GM20431 (cell line): ENCODE measurements around the gene ANKRD11.

Experiments used
- in situ Hi-C: fragments of 300-500 bp; cut with MseI, MboI; formaldehyde crosslinking; loops from one replicate; pipeline ENCODE4 v1.15.0; 2020; ENCODE audit warnings: low sequenced_read_pairs; ENCODE audit not compliant: unreplicated experiment

ANKRD11 gene

DNA sequence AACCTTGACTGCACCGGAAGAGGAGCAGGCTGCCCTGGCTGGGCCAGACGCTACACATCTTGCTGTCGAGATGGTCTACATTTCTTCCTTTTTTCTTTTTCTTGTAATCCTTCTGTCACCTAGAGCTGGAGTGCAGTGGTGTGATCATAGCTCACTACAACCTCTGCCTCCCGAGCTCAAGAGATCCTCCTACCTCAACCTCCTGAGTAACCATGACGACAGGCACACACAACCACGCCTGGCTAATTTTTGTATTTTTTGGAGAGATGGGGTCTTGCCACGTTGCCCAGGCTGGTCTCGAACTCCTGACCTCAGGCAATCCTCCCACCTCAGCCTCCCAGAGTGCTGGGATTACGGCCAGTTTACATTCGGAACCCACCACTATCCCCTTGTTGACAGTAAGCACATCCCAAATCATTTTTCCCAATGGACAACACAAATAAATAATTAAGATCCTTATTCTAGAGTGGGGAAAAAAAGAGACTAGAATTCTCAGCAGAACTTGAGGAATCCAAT, 79.0 kb downstream of the ANKRD11 start:
- in situ Hi-C loops: no loop called here

DNA sequence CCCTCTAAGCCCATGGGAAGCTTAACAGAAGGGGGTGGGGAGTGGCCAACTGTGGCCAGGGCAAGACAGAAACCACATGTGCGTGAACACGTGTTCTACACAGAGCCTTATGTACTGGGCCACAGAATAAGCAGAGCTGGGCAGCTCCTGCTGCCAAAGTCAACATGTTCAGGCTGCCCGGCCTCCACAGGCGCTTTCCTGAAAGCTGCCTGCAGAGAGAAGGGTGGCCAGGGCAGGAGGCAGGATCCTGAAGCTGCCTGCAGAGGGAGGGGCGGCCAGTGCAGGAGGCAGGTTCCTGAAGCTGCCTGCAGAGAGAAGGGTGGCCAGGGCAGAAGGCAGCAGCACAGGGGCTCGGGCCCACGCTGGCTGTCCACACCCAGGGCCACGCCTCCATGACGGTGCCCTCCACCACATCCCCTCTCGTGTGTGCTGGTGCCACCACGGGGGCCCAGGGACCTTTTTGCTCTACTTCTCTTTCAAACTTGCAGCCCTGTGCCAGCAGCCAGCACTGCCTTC, 79.5 kb downstream of the ANKRD11 start:
- in situ Hi-C loops: no loop called here

DNA sequence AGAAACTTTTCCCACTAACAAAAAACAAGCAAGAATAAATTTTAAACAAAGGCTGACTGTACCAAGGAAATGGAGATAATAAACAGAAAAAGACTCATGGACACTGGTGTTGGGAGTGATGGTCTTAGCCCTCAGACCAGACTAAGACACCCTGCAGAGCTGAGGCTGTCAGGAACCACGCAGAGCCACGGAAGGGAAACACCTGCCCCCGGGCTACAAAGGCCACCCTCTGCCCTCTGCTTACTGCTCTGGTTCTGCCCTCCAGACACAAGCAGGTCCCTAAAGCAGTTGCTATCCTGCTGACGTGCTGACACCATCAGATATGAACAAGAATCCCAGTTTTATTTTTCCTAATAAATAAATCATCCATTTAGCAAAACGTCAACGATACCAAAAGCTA, 80.0 kb downstream of the ANKRD11 start:
- in situ Hi-C loops: no loop called here

DNA sequence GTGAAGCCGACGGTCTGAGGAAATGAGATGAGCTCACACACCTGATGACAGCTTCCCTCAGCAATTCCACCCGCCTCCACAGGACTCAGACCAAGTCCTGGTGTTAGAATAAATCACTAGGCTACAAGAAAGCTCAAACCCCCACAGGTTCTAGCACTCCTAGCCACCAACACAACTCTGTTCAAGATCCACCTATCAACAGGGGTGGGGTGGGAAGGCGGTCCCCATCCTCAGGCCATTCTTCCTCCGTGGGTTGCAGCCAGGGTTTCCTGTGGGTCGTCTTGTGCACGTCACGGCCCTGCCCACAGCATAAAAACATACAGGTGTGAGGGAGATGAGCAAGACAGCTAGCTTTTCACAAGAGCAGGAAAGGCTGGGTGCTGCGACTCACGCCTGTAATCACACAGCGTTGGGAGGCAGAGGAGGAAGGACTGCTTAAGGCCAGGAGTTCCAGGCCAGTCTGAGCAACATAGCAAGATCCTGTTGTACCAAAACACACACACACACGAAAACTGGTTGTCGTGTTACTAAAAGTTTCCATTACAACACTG, 81.1 kb downstream of the ANKRD11 start:
- in situ Hi-C loops: no loop called here

DNA sequence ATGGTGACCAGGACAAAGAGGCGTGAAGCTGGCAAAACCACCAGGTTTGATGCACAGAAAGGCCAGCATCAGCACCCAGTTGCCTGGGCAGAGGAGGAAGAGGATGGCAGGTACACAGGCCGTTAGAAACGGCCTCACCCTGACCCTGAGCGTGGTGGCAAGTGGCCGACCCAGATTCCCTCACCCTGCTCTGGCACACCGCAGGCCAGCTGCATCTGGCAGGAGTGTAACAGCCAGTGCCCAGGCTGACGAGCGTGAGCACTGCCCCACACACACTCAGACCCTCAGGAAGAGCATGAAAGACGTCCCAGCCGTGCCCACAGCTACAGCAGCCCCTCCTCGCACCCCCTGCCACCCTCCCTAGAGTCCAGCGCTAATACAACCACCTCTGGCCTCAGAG, 82.0 kb downstream of the ANKRD11 start:
- in situ Hi-C loops: no loop called here

DNA sequence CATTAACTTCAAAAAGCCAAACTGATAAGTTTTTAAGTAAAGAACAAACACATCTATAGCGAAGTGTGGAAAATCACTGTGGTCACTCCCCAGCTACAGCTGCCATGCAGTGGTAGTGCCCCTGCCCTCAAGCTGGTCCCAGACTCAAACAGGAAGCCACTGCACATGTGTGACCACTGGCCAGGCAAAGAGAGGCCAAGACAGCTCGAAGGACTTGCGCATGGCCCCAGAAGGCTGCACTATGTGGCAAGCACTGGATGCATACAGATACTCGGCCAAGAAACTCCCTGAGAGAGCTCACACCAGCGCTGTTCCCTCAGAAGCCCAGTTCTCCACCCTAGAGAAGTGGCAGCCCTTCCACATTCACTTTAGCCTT, 82.4 kb downstream of the ANKRD11 start:
- in situ Hi-C loops: no loop called here

DNA sequence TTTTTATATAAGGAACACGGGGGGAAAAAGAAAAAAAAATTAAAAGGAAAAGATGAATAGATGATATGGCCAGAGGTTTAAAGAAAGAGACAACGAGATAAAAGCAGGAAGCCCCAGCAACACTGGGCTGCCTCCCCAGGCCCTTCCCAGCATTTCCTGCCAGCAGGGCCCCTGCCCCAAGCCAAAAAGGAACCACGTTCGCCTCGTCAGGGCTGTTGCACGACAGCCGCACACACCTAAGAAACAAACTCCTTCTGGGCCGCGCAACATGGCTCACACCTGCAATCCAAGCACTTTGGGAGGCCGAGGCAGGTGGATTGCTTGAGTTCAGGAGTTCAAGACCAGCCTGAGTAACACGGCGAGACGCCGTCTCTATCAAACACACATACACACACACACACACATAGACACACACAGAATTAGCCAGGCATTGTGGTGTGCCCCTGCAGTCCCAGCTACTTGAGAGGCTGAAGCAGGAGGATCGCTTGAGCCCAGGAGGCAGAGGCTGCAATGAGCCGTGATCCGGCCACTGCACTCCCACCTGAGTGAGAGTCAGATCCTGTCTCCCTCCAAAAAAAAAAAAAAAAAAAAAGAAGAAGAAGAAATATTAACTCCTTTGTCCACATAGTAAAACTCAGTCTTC, 83.0 kb downstream of the ANKRD11 start:
- in situ Hi-C loops: no loop called here

DNA sequence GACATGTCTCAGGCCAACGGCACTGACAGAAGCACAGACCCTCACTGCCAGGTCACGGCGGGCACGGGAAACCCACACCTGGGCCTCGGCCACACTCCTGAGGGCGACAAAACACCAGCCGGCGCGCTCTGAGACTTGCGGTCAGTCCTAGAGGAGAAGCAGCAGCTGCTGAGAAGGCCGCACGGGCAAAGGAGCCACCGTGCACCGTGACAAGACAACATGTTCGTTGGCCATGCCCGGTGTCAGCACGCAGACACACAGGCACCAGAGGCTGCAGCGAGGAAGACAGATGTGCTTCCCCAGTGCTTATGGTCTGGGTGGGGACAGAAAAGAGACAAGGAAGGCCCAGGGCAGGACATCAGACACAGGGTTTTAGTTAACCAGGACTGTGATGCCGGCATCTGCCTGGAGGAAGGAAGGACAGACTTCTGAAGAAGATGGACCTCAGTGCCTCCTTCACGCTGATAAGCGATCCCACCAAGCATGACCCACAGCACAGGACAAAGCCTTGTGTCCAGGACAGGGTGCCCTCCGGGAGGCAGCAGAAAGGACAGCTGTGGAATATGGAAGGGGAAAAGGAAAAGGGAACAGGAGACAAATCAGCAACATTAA, 84.0 kb downstream of the ANKRD11 start:
- in situ Hi-C loops: no loop called here

DNA sequence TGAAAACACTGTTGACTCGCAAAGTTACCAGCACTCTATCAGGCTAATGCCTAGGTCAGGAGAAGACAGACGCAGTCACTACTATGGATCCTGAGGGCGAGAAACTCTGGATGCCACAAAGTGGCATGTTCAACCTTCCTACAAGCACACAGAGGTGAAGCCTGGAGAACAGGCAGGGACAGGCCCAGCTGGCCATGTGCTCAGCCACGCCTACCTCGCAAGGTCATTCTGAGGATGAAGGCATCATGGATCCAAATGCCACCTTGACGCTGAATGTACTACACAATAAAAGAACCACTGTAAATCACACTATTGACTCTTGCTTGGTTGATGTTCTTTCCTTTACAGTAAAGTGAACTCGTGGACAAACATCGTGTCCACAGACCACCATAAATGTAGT, 85.8 kb downstream of the ANKRD11 start:
- in situ Hi-C loops: no loop called here

DNA sequence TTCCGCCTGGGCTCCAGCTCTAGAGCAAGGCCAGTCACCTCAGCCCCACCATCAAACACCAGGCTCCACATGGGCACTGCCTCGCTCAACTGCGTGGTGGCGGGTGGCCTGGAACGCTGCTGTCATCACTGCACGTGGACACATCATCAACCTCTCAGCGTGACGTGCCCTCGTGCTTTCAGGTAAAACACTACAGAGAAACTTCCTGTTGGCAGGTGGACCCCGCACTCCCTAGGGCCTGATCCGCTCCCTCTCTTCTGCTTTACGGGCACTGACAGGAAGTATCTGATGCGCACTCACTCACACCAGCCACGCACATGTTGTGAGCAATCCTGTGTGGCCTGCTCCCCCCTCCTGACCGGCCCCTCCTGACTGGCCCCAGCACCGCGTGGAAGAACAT, 87.4 kb downstream of the ANKRD11 start:
- in situ Hi-C loops: no loop called here

DNA sequence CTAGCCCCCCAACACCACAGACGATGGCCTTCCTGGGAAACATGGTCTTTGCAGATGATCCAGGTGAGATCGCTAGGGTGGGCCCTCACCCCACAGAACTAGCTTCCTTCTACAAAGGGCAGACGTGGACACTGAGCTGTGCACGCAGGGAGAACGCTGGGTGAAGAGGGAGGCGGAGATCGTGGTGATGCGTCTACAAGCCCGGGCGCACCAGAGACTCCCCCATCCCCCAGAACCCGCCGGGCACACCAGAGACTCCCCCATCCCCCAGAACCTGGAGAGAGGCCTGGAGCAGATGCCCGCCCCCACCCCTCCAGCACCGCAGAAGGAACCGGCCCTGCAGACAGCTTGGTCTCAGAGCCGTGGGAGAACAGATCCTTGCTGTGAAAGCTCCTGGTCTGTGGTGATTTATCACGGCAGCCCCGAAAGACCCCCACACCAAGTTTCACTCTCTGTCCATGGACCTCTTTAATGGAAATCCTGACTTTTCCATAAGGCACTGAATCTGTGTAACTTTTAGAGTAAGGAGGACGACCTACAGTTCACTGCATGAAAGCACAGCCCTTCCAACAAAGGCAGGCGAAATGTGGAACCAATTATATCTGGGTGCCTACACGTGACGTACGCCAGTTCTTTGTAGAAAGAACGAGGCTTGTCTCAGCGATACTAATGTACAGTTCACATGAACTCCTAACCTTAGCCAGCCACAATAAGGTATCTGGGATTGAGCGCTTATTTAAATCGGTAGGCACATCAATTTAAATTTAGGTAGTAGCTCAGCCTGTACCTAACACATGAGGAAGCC, 88.5 kb downstream of the ANKRD11 start:
- in situ Hi-C loops: no loop called here

DNA sequence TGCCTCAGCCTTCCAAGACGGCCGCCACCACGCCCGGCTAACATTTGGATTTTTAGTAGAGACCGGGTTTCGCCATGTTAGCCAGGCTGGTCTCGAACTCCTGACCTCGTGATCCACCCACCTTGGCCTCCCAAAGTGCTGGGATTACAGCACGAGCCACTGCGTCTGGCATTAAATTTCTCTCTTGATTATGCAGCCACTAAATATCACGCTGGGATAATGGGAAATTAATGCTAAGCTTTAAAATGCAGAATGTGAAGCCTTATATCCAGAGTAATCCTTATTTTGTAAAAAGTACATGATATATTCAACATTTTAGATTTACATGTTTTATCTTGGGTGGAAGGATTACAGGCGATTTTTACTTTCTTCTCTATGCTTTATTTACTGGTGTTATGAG, 89.2 kb downstream of the ANKRD11 start:
- in situ Hi-C loops: no loop called here

DNA sequence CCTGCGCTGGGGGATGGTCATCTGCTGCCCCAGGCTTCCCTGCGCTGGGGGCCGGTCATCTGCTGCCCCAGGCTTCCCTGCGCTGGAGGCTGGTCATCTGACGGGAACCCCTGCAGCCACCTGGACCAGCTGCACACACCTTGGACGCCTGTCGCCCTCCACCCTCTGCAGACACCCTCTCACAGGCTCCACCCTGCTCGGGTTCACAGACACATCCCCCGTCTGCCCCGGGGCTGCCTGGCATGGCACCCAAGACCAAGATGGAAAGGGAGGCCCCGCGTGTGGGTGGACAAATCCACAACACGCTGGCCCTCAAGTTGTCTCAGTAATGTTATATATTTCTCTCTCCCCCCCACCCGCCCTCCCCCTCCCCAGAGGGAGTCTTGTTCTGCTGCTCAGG, 89.6 kb downstream of the ANKRD11 start:
- in situ Hi-C loops: no loop called here

DNA sequence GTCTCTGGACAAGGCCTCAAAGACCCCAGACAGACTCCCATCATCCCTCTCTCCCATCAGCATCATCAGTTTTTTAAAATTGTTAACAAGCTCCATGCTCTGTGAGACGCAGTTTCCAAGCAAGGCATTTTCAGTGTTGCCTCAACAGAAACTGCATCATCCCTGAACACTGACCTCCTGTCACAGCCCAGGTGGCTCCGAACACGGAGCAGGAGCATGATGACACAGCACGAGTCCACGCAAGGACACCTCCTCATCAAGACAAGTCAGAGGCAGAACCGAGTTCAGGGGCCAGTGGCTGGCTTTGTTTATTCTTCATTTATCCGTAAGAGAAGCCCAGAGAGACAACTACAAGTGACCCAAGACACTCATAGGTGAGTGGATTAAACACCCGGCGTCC, 91.4 kb downstream of the ANKRD11 start:
- in situ Hi-C loops: no loop called here

DNA sequence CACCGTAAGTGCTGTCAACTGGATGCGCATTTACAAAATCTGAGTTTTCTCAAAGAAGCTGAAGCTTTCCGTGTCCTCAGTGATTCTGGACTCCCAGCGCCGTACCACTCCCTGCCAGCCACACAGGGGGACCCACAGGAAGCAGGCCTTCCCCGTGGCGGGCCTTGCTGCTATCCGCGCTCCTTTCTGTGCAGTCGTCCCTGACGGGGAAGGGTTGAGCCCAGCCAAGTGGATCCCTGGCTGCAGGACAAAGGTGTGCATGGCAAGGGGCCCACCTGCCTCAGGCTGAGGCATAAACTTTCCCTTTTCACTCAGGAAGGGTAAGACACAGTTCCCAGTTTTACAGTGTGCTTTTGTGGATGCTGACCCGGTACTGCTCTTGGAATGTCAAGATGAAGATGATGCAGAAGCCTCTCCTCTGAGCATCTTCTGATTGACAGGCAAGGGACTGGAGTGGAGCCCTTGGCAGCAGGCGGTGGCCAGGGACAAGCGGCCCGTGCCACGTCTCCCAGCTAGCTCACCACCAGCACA, 93.0 kb downstream of the ANKRD11 start:
- in situ Hi-C loops: no loop called here

DNA sequence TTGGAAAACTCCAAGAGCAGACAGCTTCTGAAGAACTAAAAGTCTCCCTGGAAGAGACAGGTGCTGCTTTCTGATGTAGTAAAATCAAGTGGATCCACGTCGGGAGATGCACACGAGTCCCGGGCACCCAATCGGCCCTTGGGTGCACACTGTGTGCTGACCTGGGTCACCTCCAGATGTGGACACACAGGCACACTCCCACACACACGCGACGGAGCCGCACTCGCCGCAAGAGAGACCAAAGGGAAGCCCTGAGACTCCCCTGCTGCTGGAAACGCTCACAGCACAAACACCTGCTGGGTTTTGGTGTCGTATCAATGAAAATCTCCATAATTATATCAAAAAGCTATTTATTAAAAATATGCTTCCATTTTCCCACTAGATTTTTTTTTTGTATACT, 94.2 kb downstream of the ANKRD11 start:
- in situ Hi-C loops: no loop called here

DNA sequence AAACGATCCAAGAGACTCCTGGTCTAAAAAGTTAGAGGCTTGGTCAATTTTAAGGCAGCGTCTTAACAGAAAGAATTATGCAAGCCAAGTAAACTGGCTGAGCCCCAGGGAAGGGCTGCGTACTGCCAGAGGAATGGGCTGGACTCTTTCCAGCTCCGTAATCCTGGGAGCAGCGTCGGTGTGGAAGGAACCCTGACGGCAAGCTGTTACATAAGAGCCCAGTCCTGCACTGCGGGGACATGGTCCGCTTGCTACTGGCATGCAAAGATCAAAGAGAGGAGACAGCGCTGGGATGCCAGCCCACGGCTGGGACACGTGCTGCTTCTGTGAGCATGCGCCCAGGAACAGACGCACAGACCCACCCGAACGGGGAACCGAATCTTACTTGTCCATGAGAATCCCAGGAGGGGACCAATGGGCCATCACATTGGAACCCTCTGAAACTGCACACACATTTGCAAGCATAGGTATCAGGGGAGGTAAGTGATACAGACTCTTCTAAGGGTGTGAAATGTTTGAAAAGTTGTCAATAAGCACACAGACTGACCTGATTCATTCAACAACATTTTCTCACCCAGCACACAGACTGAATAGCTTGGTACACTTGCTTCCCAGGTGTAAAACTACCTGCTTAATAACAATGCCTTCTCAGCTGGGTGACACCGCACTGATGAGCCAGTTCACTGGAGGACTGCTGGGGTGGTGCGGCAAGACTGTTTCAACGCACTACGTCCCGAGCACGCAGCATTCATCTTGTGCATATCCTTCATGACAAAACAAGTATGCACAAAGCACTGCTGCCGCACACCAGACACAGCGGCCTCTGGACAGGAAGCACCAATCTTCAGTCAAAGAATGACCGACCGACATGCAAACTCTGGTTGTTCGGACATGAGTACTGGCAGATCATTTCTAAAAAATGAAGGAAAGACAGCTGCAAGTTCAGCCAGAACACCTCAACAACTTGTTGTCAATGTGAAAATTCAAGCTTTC, 94.9 kb downstream of the ANKRD11 start:
- in situ Hi-C loops: no loop called here

DNA sequence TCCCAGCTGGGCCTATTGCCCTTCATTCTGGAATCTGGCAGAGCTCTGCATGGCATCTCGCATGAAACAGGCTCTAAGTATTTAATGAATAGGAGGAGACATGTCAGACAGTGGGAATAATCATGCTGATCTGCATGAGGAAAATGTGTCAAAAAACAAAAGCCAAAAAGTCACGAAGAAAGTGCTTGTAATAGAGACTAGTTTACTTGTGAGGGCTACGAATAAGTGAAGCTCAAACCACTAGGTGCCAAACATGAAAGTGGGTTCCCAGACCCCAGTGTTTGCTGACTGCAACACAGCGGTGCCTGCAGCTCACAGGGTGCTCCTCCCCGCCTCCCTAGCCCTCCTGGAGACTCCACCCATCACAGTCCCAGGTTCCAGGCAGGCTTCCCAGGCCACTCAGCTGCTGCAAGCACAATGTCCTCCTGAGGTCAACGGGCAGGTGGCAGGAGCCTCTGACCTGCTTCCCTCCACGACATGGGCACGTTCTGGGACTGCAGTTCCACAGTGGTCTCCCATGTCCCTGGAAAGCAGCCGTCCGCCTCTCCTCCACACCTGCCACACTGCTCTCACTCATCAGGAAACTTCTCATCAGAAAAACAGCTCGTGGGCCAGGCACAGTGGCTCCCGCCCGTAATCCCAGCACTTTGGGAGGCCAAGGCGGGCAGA, 96.5 kb downstream of the ANKRD11 start:
- in situ Hi-C loops: no loop called here
